Choroid plexus epithelial cell (primary cell): Measurements from ENCODE around the gene PACS1.

Experiments
- DNase-seq: peaks from one replicate; pipeline ENCODE4 v3.0.0-alpha.2; 2010; ENCODE audit warnings: low read depth
- H3K4me3 ChIP-seq: 2 replicates; pipeline ENCODE4 v1.5.1; 2011; ENCODE audit warnings: low read depth, mild to moderate bottlenecking, control low read depth, low read length, moderate library complexity
- CTCF ChIP-seq: conservative IDR thresholded peaks from 2 replicates; pipeline ENCODE4 v1.5.1; 2011; ENCODE audit warnings: low read depth, mild to moderate bottlenecking, control low read depth, inconsistent platforms, low read length, moderate library complexity

The PACS1 gene

GRCh38 chr11:66168289-66168688 is 98.2 kb downstream of the PACS1 start:
- H3K4me3 ChIP-seq, result no peak overlapping the region
- DNase-seq, result no peak
- TF ChIP-seq CTCF, result no peak

- TF ChIP-seq CTCF, result no peak
- H3K4me3 ChIP-seq, result no peak overlapping the region
- peak; percentile 78 for DNase-seq
Measured at GRCh38 chr11:66172146-66172545, 102.1 kb downstream of the PACS1 start.

- DNase-seq, result no peak
- no peak overlapping the region for H3K4me3 ChIP-seq
- no peak for TF ChIP-seq CTCF
Measured at GRCh38 chr11:66176650-66177049, 106.6 kb downstream of the PACS1 start.

- TF ChIP-seq CTCF, result no peak
- DNase-seq, result no peak
- H3K4me3 ChIP-seq, result no peak overlapping the region
Measured at GRCh38 chr11:66178183-66178582, 108.1 kb downstream of the PACS1 start.

GRCh38 chr11:66178871-66179270 is 108.8 kb downstream of the PACS1 start:
- no peak for TF ChIP-seq CTCF
- no peak for DNase-seq
- H3K4me3 ChIP-seq, result no peak overlapping the region

GRCh38 chr11:66181632-66182315 is 111.7 kb downstream of the PACS1 start:
- no peak for DNase-seq
- no peak overlapping the region for H3K4me3 ChIP-seq
- no peak for TF ChIP-seq CTCF

- peak; percentile 33 for DNase-seq
- H3K4me3 ChIP-seq, result no peak overlapping the region
- no peak for TF ChIP-seq CTCF
Measured at GRCh38 chr11:66183494-66184048, 113.5 kb downstream of the PACS1 start.
